ENCODE data around the gene ARF3. TPM values are rescaled to one million over a fixed set of nuclear protein-coding genes. Genes with fewer than 3 reads are reported as not detected.

The ARF3 gene
- total and polyA plus RNA-seq, 2 donors from 2014 or later, result 111 to 229 TPM

- Histone ChIP-seq H3K4me1 (ENCODE audit: control insufficient read depth in 2 of 3, insufficient read depth in 2 of 3, low read depth in 1 of 3, low read length in 3 of 3) (peaks cover 0 to 32% (median 17%) of the 10 kb centered on the region in 3 donors), H3K4me3 (ENCODE audit: low read length in 3 of 3) (peak overlapping the region in 2 of 3 donors; percentile 10 to 41), H3K9ac (ENCODE audit: low read length in 3 of 3) (no peak overlapping the region), H3K27ac (ENCODE audit: low read depth in 2 of 2, low read length in 2 of 2) (no peak overlapping the region), H3K9me3 (ENCODE audit: control insufficient read depth in 2 of 3, insufficient read depth in 1 of 3, low read length in 3 of 3) (no peaks in the 10 kb centered on the region), H3K27me3 (ENCODE audit: control insufficient read depth, insufficient read depth, low read length) (peaks cover 57% of the 10 kb centered on the region), H3K36me3 (ENCODE audit: control insufficient read depth in 2 of 3, insufficient read depth in 3 of 3, low read length in 3 of 3) (no peaks in the 10 kb centered on the region)
- intact Hi-C loops (cut with DNase I), result no loop called here
- DNase-seq, result no peak
- TF ChIP-seq CTCF (IDR thresholded peaks at IDR 0.05; ENCODE audit: borderline replicate concordance, extremely low read depth, insufficient read depth), result no peak
- FAIRE-seq, result no peak
These were observed 21.7 kb upstream of the ARF3 start for GRCh38 chr12:48978741-48979601.

DNA sequence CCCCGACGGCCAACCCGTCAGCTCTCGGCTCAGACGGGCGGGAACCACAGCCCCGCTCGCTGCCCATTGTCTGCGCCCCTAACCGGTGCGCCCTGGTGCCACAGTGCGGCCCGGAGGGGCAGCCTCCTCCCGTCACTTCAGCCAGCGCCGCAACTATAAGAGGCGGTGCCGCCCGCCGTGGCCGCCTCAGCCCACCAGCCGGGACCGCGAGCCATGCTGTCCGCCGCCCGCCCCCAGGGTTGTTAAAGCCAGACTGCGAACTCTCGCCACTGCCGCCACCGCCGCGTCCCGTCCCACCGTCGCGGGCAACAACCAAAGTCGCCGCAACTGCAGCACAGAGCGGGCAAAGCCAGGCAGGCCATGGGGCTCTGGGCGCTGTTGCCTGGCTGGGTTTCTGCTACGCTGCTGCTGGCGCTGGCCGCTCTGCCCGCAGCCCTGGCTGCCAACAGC is 21.0 kb upstream of the ARF3 start, which contains the start of gene WNT1:
Gene WNT1, plus strand, starts transcription at position 32 of the 450 bp plus-strand sequence. Its CDS starts 329 bp downstream, at position 361.
- Histone ChIP-seq H3K27ac (ENCODE audit: low read depth in 2 of 2, low read length in 2 of 2) (no peak within 1 kb of the TSS), H3K9me3 (ENCODE audit: control insufficient read depth in 2 of 3, insufficient read depth in 1 of 3, low read length in 3 of 3) (no peaks in the 10 kb centered on the region), H3K9ac (ENCODE audit: low read length in 3 of 3) (no peak within 1 kb of the TSS), H3K27me3 (ENCODE audit: control insufficient read depth, insufficient read depth, low read length) (peaks cover 59% of the 10 kb centered on the region), H3K4me1 (ENCODE audit: control insufficient read depth in 2 of 3, insufficient read depth in 2 of 3, low read depth in 1 of 3, low read length in 3 of 3) (peaks cover 0 to 32% (median 17%) of the 10 kb centered on the region in 3 donors), H3K4me3 (ENCODE audit: low read length in 3 of 3) (peak within 1 kb of the TSS in 2 of 3 donors; percentile 10 to 41), H3K36me3 (ENCODE audit: control insufficient read depth in 2 of 3, insufficient read depth in 3 of 3, low read length in 3 of 3) (no peaks in the 10 kb centered on the region)
- no peak for FAIRE-seq
- DNase-seq, result peak in 2 of 5 donors; percentile 22 to 24
- no peak for TF ChIP-seq CTCF (IDR thresholded peaks at IDR 0.05; ENCODE audit: borderline replicate concordance, extremely low read depth, insufficient read depth)
- intact Hi-C loops (cut with DNase I), result no loop called here

GRCh38 chr12:48977290-48978281 is 20.3 kb upstream of the ARF3 start:
- Histone ChIP-seq H3K4me1 (ENCODE audit: control insufficient read depth in 2 of 3, insufficient read depth in 2 of 3, low read depth in 1 of 3, low read length in 3 of 3) (peaks cover 0 to 32% (median 17%) of the 10 kb centered on the region in 3 donors), H3K36me3 (ENCODE audit: control insufficient read depth in 2 of 3, insufficient read depth in 3 of 3, low read length in 3 of 3) (no peaks in the 10 kb centered on the region), H3K9ac (ENCODE audit: low read length in 3 of 3) (no peak overlapping the region), H3K9me3 (ENCODE audit: control insufficient read depth in 2 of 3, insufficient read depth in 1 of 3, low read length in 3 of 3) (no peaks in the 10 kb centered on the region), H3K27ac (ENCODE audit: low read depth in 2 of 2, low read length in 2 of 2) (no peak overlapping the region), H3K27me3 (ENCODE audit: control insufficient read depth, insufficient read depth, low read length) (peaks cover 62% of the 10 kb centered on the region), H3K4me3 (ENCODE audit: low read length in 3 of 3) (no peak overlapping the region)
- intact Hi-C loops (cut with DNase I), result no loop called here
- peak; percentile 69 for TF ChIP-seq CTCF (IDR thresholded peaks at IDR 0.05; ENCODE audit: borderline replicate concordance, extremely low read depth, insufficient read depth)
- DNase-seq (peak in 4 of 5 donors; percentile 69 to 87 (median 76)), FAIRE-seq (no peak)
